Measurements from ENCODE around the gene ZNF318.
"Not testable (repeated sequence)": the region's sequence is repeated elsewhere in the genome, so short reads cannot be mapped to it uniquely, and the experiment has no call there.

Gene ZNF318

DNA sequence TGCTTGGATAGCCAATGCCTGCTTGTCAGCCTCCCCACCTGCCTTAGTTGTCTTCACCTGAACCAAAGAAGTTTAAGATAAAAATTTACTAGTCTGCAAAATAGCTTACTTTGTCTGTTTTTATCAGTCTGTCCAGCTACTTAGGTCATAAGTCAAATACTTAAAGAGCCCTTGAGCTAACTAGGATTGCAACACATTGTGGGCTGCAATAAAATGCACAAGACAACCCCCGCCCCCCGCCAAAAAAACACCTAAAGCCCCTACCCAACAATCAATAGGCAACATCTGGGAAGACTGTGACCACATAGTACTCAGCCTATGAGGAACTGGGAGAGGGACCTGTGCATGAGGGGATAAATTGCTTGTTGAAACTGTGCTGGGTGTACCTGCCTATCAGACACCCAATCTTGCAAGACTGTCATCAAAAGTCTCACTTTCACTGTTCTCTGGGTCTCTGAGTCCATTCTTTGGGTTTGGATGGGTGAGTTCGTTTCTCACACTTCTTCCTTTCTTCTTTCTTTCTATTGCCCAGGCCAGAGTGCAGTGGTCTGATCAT is 30.6 kb upstream of the ZNF318 start:
- Histone ChIP-seq H3K9me3 (no peaks in the 10 kb centered on the region), H3K27me3 (peaks cover 0 to under 1% of the 10 kb centered on the region in 2 donors), H3K4me3 (no peak overlapping the region), H3K4me1 (no peaks in the 10 kb centered on the region), H3K36me3 (no peaks in the 10 kb centered on the region), H3K27ac (no peak overlapping the region)
- no peak for TF ChIP-seq CTCF (IDR thresholded peaks at IDR 0.05)
- DNase-seq, result no peak
- intact Hi-C loops (cut with DNase I; ENCODE audit: low total_unique reads), result no loop called here

DNA sequence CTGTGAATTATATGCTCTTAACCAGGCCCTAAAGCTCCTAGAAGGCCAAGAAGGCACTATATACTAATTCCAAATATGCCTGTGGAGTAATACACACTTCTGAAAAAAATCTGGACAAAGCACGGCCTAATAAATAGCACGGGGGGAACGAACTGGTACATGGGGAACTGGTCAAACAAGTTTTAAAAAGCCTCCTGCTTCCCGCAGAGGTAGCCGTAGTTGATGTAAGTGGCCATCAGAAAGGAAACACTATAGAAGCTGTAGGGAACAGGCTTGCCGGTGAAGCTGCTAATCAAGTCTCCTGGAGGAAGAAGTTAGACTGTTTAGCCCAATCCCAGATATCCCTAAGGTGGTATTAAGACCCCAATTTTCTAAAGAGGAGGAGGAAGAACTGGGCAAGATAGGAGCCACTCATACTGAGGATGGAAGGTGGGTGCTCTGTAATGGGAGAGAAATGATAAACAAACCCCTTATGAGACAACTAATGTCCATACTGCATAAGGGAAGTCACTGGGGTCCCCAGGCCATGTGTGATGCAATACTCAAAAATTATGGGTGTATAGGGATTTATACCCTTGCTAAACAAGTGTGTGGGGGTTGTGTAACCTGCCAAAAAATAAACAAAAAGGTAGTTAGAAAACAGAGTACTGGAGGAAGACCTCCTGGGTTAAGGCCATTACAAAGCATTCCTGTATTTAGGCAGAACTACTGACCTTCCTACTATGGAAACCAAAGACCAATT is 27.1 kb upstream of the ZNF318 start:
- no peak overlapping the region for H3K4me3 ChIP-seq
- no peaks in the 10 kb centered on the region for H3K9me3 ChIP-seq
- no peaks in the 10 kb centered on the region for H3K36me3 ChIP-seq
- DNase-seq, result no peak
- no peaks in the 10 kb centered on the region for H3K4me1 ChIP-seq
- TF ChIP-seq CTCF (IDR thresholded peaks at IDR 0.05), result no peak
- intact Hi-C loops (cut with DNase I; ENCODE audit: low total_unique reads), result no loop called here
- no peak overlapping the region for H3K27ac ChIP-seq
- H3K27me3 ChIP-seq, result peaks cover 0 to 5% of the 10 kb centered on the region in 2 donors

DNA sequence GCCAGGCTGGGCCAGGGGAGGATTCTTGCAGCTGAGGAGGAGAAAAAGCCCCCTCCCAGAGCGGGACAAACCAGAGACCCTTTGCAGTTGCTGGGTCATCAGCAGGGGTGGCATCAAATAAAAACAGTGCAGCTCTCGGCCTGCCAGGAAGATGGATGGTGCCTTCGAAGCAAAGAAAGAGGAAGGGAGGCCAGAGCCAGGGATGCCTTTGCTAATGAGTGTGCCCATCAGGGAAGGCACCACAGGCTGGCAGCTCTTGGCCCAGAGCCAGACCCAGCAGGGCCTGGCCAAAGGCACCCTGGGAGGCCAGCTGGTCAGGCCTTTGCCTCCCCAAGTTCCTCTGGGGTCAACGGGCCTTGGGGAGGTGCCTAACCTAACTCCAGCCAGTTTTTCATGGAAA is 26.3 kb upstream of the ZNF318 start:
- Histone ChIP-seq H3K4me3 (no peak overlapping the region), H3K27ac (no peak overlapping the region), H3K36me3 (no peaks in the 10 kb centered on the region), H3K9me3 (no peaks in the 10 kb centered on the region), H3K27me3 (peaks cover 0 to 13% of the 10 kb centered on the region in 2 donors), H3K4me1 (no peaks in the 10 kb centered on the region)
- intact Hi-C loops (cut with DNase I; ENCODE audit: low total_unique reads), result no loop called here
- DNase-seq, result no peak
- no peak for TF ChIP-seq CTCF (IDR thresholded peaks at IDR 0.05)

DNA sequence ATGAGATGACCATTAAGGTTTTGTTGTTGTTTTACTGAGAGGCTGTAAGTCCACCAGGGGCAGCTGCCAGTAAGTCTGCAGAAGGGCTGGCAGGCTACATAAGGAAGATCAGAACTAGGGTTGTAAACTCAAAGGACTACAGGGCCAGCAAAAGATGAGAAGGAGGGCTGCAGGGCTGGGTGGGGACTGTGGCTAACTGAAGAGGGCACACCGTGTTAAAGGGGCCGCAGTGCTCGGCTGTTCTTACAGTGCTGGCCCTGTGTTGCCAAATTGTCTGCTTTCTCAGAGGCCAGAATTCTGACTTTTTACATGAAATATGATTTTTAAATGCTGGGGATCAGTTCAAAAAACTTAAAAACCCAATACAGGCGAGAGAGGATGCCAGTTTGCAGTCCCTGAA is 25.5 kb upstream of the ZNF318 start:
- TF ChIP-seq CTCF (IDR thresholded peaks at IDR 0.05), result no peak
- intact Hi-C loops (cut with DNase I; ENCODE audit: low total_unique reads), result no loop called here

DNA sequence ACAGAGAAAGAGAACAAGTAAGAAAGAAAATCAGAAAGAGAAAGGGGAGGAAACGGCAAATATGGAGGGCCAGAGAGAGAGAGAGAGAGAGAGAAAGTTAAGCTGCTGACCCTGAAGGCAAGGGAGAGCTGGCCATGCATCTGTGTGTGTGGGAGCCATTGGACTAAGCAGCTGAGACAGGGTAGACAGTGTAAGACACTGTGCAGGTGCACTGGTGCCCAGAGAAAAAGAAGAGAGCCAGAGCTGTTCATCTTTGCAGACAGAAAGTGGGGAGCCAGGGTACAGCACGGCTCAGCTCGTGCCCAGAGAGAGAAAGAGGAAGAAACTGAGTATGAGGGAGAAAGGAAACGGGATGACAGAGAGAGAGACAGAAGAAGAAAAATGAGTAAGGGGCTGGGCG is 24.2 kb upstream of the ZNF318 start:
- no peak for DNase-seq
- Histone ChIP-seq H3K36me3 (no peaks in the 10 kb centered on the region), H3K27me3 (peaks cover 0 to 31% of the 10 kb centered on the region in 2 donors), H3K4me3 (no peak overlapping the region), H3K4me1 (no peaks in the 10 kb centered on the region), H3K9me3 (no peaks in the 10 kb centered on the region), H3K27ac (no peak overlapping the region)
- intact Hi-C loops (cut with DNase I; ENCODE audit: low total_unique reads), result no loop called here
- TF ChIP-seq CTCF (IDR thresholded peaks at IDR 0.05), result no peak

More for the DNA sequence above, 25.5 kb upstream of the ZNF318 start:
- no peak overlapping the region for H3K27ac ChIP-seq
- H3K4me3 ChIP-seq, result no peak overlapping the region
- no peaks in the 10 kb centered on the region for H3K4me1 ChIP-seq
- H3K36me3 ChIP-seq, result no peaks in the 10 kb centered on the region
- H3K9me3 ChIP-seq, result no peaks in the 10 kb centered on the region
- no peak for DNase-seq
- peaks cover 0 to 20% of the 10 kb centered on the region in 2 donors for H3K27me3 ChIP-seq

DNA sequence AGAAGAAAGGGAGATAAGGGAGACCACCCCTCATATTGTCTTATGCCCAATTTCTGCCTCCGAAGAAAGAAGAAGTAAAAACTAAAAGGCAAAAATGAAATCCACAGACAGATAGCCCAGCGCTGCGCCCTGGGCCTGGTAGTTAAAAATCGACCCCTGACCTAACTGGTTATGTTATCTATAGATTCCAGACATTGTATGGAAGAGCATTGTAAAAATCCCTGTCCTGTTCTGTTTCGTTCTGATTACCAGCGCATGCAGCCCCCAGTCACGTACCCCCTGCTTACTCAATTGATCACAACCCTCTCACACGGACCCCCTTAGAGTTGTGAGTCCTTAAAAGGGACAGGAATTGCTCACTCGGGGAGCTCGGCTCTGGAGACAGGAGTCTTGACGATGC is 23.7 kb upstream of the ZNF318 start:
- H3K27me3 ChIP-seq, result peaks cover 0 to 36% of the 10 kb centered on the region in 2 donors
- DNase-seq; H3K27ac ChIP-seq; H3K4me1 ChIP-seq; H3K9me3 ChIP-seq; H3K4me3 ChIP-seq; H3K36me3 ChIP-seq; intact Hi-C loops (cut with DNase I; ENCODE audit: low total_unique reads): not testable (repeated sequence)

Data from tibial artery (tissue), 4 donors.